ENCODE data around the gene MARS1.

MARS1 gene

DNA sequence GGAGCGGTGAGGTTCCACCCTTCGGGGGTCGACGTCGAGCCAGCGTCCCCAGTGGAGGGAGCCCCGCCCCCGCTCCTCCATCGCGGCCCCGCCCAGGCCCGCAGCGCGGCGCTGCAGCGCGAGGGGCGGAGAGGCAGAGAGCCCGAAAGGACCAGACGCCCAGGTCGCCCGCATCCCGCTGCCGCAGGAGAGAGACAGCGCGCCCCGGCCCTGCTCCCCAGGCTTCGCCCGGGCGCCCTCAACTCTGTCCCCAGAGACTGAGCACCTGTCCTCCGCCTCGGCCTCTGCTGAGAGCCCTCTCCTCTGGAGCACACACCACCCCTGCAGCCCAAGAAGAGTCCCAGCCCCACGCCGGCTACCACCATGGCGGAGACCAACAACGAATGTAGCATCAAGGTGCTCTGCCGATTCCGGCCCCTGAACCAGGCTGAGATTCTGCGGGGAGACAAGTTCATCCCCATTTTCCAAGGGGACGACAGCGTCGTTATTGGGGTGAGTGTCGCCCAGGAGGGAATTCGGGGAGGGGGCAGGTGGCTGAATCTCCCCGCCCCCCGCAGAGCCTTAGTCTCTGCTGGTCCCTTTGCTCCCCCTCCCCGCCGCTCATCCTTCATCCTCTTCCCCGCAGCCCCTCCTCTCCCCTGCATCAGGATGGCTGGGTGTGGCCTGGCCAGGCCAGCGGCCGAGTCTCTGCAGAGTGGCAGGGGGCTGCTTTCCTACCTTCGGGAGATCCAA, 62.2 kb downstream of the MARS1 start, which contains the start of gene KIF5A:
Gene KIF5A, plus strand, starts transcription at position 136 of the 732 bp plus-strand sequence. Its CDS starts 228 bp downstream, at position 364.
- peak within 1 kb of the TSS; percentile 96 for H2AFZ ChIP-seq
- peak within 1 kb of the TSS; percentile 88 for H3K4me2 ChIP-seq (ENCODE audit: low read length)
- H3K27me3 ChIP-seq (ENCODE audit: control insufficient read depth, insufficient read depth, low read length) = no peaks in the 10 kb centered on the region
- no peak within 1 kb of the TSS for H3K9ac ChIP-seq
- peak within 1 kb of the TSS; percentile 8 for H3K27ac ChIP-seq
- H3K79me2 ChIP-seq = peaks cover 17% of the 10 kb centered on the region
- no peaks in the 10 kb centered on the region for H3K9me3 ChIP-seq (ENCODE audit: control insufficient read depth, low read length)
- peaks cover 13% of the 10 kb centered on the region for H3K4me1 ChIP-seq
- no peaks in the 10 kb centered on the region for H3K36me3 ChIP-seq (ENCODE audit: control insufficient read depth, insufficient read depth, low read length)
- TF ChIP-seq CTCF (IDR thresholded peaks at IDR 0.05) = peak; percentile 40
- peak within 1 kb of the TSS; percentile 64 for H3K4me3 ChIP-seq (ENCODE audit: low read depth, low read length)

DNA sequence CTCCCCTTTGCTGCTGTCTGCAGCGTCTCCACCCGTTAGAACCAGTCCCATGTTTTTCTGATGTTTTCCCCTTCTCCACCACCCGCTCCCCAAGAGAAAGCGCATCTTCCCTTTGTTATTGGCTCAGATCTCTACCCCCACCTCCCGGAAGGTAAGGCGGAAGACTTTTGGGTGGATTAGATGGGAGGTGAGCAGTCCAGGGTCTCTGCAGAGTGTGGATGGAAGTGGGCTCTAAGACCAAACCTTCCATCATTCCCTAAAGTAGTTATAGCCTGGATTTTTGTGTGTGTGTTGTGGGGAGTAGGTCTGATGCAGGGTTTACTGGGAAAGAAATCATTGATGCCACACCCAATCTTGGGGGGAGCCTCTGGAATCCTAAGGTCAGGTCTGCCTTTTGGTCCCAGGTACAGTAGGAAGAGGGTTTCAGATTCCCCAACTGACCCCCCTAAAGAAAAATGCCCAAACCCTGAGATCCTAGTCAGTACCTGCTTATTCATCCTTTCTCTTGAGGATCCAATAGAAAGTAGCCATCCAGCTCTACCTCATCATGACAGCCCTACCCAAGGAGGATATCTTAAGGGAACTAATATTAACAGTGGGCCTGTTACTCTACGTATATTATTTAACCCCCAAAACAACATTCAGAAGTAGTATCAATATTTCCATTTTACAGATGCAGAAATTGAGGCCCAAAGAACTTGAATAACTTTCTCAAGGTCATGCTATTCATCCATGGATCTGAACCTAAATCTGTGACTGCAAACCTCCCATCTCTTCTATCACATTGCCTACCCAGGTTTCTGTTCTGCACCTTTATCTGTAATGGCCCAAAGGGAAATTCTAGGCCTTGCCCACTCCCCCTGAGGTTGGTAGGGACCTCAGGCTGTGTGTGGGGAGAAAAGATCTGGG, 63.0 kb downstream of the MARS1 start:
- no peaks in the 10 kb centered on the region for H3K36me3 ChIP-seq (ENCODE audit: control insufficient read depth, insufficient read depth, low read length)
- peak overlapping the region; percentile 88 for H3K4me2 ChIP-seq (ENCODE audit: low read length)
- peaks cover 14% of the 10 kb centered on the region for H3K79me2 ChIP-seq
- TF ChIP-seq CTCF (IDR thresholded peaks at IDR 0.05) = no peak
- no peak overlapping the region for H3K9ac ChIP-seq
- H3K9me3 ChIP-seq (ENCODE audit: control insufficient read depth, low read length) = no peaks in the 10 kb centered on the region
- H3K4me3 ChIP-seq (ENCODE audit: low read depth, low read length) = no peak overlapping the region
- H3K4me1 ChIP-seq = peaks cover 7% of the 10 kb centered on the region
- H2AFZ ChIP-seq = peak overlapping the region; percentile 96
- peak overlapping the region; percentile 2 for H3K27ac ChIP-seq
- H3K27me3 ChIP-seq (ENCODE audit: control insufficient read depth, insufficient read depth, low read length) = no peaks in the 10 kb centered on the region

DNA sequence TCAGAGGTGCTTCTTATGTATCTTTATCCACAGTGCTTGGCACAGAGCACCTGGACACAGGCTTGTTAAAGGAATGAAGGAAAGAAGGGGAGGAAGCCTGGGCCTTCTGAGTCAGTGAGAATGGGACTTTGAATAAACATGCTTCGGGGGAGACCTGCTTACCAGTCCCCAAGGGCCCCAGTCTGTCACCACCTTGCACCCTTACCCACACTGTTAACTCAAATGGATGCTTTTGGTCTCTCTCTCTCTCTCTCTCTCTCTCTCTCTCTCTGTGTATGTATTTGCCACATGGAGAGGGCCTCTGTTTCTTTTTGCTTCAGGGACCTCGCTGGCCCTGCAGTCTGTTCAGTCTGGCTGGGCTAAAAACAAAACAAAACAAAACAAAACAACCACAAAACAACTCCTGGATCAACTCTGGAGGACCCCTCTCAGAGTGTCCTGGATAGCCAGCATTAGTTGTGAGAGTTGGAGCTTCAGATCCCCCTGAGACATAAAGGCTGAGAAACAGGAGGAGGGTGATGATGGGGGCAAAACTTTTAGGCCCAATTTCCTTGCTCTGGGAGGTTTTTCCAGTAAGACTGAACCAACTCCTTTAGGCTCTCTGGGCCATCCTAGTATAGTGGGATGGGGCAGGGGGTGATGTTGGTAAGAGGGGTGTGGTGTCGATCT, 63.9 kb downstream of the MARS1 start:
- H3K9me3 ChIP-seq (ENCODE audit: control insufficient read depth, low read length) = no peaks in the 10 kb centered on the region
- no peaks in the 10 kb centered on the region for H3K27me3 ChIP-seq (ENCODE audit: control insufficient read depth, insufficient read depth, low read length)
- H3K4me1 ChIP-seq = peaks cover 4% of the 10 kb centered on the region
- H3K9ac ChIP-seq = no peak overlapping the region
- H3K4me3 ChIP-seq (ENCODE audit: low read depth, low read length) = no peak overlapping the region
- peak overlapping the region; percentile 2 for H3K27ac ChIP-seq
- no peak for TF ChIP-seq CTCF (IDR thresholded peaks at IDR 0.05)
- no peaks in the 10 kb centered on the region for H3K36me3 ChIP-seq (ENCODE audit: control insufficient read depth, insufficient read depth, low read length)
- peak overlapping the region; percentile 11 for H3K4me2 ChIP-seq (ENCODE audit: low read length)
- peaks cover 5% of the 10 kb centered on the region for H3K79me2 ChIP-seq
- no peak overlapping the region for H2AFZ ChIP-seq

GRCh38 chr12:57552306-57552651, 64.4 kb downstream of the MARS1 start:
- Histone ChIP-seq H3K4me1 (peaks cover 4% of the 10 kb centered on the region), H3K79me2 (peaks cover 2% of the 10 kb centered on the region), H3K9me3 (ENCODE audit: control insufficient read depth, low read length) (no peaks in the 10 kb centered on the region), H3K4me2 (ENCODE audit: low read length) (no peak overlapping the region), H3K4me3 (ENCODE audit: low read depth, low read length) (no peak overlapping the region), H3K9ac (no peak overlapping the region), H3K36me3 (ENCODE audit: control insufficient read depth, insufficient read depth, low read length) (no peaks in the 10 kb centered on the region), H3K27me3 (ENCODE audit: control insufficient read depth, insufficient read depth, low read length) (no peaks in the 10 kb centered on the region), H3K27ac (no peak overlapping the region), H2AFZ (no peak overlapping the region)
- TF ChIP-seq CTCF (IDR thresholded peaks at IDR 0.05) = no peak
